ENCODE results near the gene CDIP1.

GRCh38 chr16:4570086-4570485 is 31.5 kb upstream of the CDIP1 start:
- TF ChIP-seq CTCF (IDR thresholded peaks at IDR 0.05; ENCODE audit: low read length): no peak
- TF ChIP-seq EZH2 (optimal IDR thresholded peaks at IDR 0.05; ENCODE audit: low read depth, low read length): no peak

All from MM.1S (cell line).